ENCODE measurements around the gene ASZ1. TPM values are rescaled to one million over a fixed set of nuclear protein-coding genes. Genes with fewer than 3 reads are reported as not detected.

The ASZ1 gene
- total and polyA plus RNA-seq, 9 donors, result not detected

DNA sequence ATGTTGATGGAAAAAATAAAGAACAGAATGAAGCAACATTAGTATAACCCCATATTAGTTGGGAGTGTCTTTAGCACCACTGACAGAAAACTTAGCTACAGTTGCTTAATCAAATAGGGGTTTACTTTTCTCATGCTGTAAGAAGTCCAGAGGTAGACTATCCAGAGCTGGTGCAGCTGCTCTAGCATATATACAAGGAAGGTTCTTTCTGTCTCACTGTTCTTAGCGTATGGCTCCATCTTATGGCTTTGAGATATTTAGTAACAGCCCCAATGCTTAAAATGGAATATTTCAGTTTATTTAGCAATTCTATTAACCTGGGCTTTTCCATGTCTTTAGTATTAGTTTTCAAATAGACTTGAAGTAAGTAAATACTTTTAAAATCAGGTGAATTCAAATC, 89.3 kb downstream of the ASZ1 start:
- WGBS, 3 donors, result 57 to 73% (median 72%) methylated on average over 1 of the region's 1 CpG
- Histone ChIP-seq H3K4me3 (no peak overlapping the region), H3K9me3 (no peaks in the 10 kb centered on the region), H3K27ac (no peak overlapping the region), H3K27me3 (no peaks in the 10 kb centered on the region), H3K36me3 (no peaks in the 10 kb centered on the region), H3K4me1 (ENCODE audit: insufficient read depth) (no peaks in the 10 kb centered on the region)
- intact Hi-C loops (cut with DNase I), result no loop called here
- TF ChIP-seq POLR2A (IDR thresholded peaks at IDR 0.05), result no peak
- TF ChIP-seq, protein P1, sequence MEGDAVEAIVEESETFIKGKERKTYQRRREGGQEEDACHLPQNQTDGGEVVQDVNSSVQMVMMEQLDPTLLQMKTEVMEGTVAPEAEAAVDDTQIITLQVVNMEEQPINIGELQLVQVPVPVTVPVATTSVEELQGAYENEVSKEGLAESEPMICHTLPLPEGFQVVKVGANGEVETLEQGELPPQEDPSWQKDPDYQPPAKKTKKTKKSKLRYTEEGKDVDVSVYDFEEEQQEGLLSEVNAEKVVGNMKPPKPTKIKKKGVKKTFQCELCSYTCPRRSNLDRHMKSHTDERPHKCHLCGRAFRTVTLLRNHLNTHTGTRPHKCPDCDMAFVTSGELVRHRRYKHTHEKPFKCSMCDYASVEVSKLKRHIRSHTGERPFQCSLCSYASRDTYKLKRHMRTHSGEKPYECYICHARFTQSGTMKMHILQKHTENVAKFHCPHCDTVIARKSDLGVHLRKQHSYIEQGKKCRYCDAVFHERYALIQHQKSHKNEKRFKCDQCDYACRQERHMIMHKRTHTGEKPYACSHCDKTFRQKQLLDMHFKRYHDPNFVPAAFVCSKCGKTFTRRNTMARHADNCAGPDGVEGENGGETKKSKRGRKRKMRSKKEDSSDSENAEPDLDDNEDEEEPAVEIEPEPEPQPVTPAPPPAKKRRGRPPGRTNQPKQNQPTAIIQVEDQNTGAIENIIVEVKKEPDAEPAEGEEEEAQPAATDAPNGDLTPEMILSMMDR (IDR thresholded peaks at IDR 0.05), result no peak
- no peak for TF ChIP-seq EP300 (IDR thresholded peaks at IDR 0.05)
- DNase-seq, result no peak

DNA sequence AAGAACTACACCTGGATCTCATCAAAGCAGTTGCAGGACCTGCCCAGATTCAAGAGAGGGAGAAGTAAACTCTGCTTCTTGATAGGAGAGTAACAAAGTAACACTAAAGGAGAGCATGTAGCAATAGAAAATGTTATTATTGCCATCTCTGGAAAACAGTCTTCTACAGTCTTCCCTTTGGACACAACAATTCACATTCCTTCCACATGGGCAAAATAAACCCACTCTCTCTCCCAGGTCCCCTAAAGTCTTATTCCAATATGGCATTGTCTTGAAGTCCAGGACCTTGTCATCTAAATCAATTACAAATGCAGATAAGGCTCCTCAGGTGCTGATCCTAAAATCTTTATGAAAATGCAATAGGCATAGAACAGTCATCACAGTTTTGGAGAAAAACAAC, 94.1 kb downstream of the ASZ1 start:
- intact Hi-C loops (cut with DNase I), result no loop called here
- H3K4me3 ChIP-seq, result no peak overlapping the region
- TF ChIP-seq, protein P1 (IDR thresholded peaks at IDR 0.05), result no peak
- no peak for TF ChIP-seq POLR2A (IDR thresholded peaks at IDR 0.05)
- TF ChIP-seq EP300 (IDR thresholded peaks at IDR 0.05), result no peak

DNA sequence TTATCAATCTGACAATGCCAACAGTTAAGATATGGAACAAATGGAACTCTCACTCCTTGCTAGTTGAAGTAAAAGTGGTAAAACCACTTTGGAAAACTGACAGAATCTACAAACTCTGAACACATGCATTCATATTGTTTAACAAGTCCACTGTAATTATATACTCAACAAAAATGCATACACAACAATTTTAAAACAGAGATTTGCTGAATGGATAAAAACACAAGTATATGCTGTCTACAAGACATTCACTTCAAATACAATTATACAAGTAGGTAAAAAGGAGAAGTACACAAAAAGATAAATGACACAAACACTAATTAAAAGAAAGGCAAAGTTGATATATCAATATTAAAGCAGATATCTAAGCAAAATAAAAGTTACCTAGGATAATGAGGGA, 95.3 kb downstream of the ASZ1 start:
- H3K27ac ChIP-seq, result no peak overlapping the region
- H3K4me1 ChIP-seq (ENCODE audit: insufficient read depth), result no peaks in the 10 kb centered on the region
- H3K27me3 ChIP-seq, result no peaks in the 10 kb centered on the region
- H3K4me3 ChIP-seq, result no peak overlapping the region
- H3K9me3 ChIP-seq, result no peaks in the 10 kb centered on the region
- DNase-seq, result no peak
- H3K36me3 ChIP-seq, result no peaks in the 10 kb centered on the region
- intact Hi-C loops (cut with DNase I), result no loop called here
- TF ChIP-seq, protein P1 (IDR thresholded peaks at IDR 0.05), result no peak
- TF ChIP-seq EP300 (IDR thresholded peaks at IDR 0.05) (no peak), POLR2A (IDR thresholded peaks at IDR 0.05) (no peak)

More for the DNA sequence above, 94.1 kb downstream of the ASZ1 start:
- Histone ChIP-seq H3K36me3 (no peaks in the 10 kb centered on the region), H3K9me3 (no peaks in the 10 kb centered on the region), H3K27ac (no peak overlapping the region), H3K4me1 (ENCODE audit: insufficient read depth) (no peaks in the 10 kb centered on the region), H3K27me3 (no peaks in the 10 kb centered on the region)
- DNase-seq, result no peak

DNA sequence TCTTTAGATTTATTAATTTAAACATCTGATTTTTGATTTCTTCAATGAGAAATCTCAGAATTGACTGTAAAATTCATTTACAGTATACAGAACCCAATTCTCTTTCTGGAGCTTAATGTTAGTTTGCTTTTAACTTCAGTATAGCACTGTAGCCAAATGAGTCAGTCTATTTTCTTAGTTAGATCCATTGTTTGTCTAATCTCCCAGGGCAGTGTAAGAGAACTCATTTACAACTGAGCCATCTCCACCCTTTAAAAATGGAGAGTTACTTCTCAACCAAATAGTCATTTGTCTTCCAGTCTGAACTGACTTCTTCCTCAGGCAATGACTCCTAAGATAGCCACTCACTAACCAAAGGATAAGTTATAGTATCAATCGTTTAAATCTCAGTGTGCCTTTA, 101.5 kb downstream of the ASZ1 start:
- Histone ChIP-seq H3K27ac (no peak overlapping the region), H3K4me3 (no peak overlapping the region), H3K36me3 (no peaks in the 10 kb centered on the region), H3K27me3 (no peaks in the 10 kb centered on the region), H3K9me3 (no peaks in the 10 kb centered on the region), H3K4me1 (ENCODE audit: insufficient read depth) (peaks cover 6% of the 10 kb centered on the region)
- DNase-seq, result no peak
- no peak for TF ChIP-seq POLR2A (IDR thresholded peaks at IDR 0.05)
- TF ChIP-seq, protein P1 (IDR thresholded peaks at IDR 0.05), result no peak
- no peak for TF ChIP-seq EP300 (IDR thresholded peaks at IDR 0.05)
- intact Hi-C loops (cut with DNase I), result no loop called here
- WGBS, 3 donors, result 58 to 74% (median 69%) methylated on average over 1 of the region's 1 CpG

DNA sequence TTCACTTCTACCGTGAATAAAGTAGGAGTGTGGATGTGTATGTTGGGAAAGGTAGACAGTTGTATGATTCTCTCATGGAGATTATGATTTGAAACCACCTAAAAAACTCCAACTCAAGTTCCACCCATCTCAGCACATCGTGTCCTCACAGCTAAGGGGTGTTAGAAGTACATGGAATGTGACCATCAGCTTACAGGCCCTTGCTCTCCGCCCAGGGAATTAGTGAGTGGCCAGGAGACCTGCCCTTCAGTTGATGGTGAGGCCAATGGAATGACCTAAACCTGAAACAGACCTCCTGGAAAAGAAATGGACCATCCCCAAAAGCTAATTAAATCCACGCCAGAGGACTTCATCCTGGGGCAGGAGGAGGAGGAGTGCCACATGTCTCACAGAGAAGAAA, 102.3 kb downstream of the ASZ1 start:
- H3K4me3 ChIP-seq, result no peak overlapping the region
- intact Hi-C loops (cut with DNase I), result no loop called here
- H3K27me3 ChIP-seq, result no peaks in the 10 kb centered on the region
- DNase-seq, result no peak
- no peak overlapping the region for H3K27ac ChIP-seq
- WGBS, 3 donors, result 50 to 63% (median 62%) methylated on average over 4 of the region's 4 CpGs
- TF ChIP-seq, protein P1 (IDR thresholded peaks at IDR 0.05), result no peak
- TF ChIP-seq POLR2A (IDR thresholded peaks at IDR 0.05) (no peak), EP300 (IDR thresholded peaks at IDR 0.05) (no peak)
- H3K4me1 ChIP-seq (ENCODE audit: insufficient read depth), result peaks cover 6% of the 10 kb centered on the region
- H3K9me3 ChIP-seq, result no peaks in the 10 kb centered on the region
- H3K36me3 ChIP-seq, result no peaks in the 10 kb centered on the region
